OCI-LY1 (cell line): ENCODE data around the gene CAMTA1.

Experiments used
- CTCF ChIP-seq: fragments of 200-600 bp; sonication (generic), shearing (Covaris generic); IDR thresholded peaks from 2 replicates; pipeline ENCODE4 v1.5.1; 2017; ENCODE audit warnings: mild to moderate bottlenecking, antibody characterized with exemption, low read length, moderate library complexity, mixed read lengths
- EZH2 ChIP-seq: fragments of 200-600 bp; sonication (generic), shearing (Covaris generic); IDR thresholded peaks from 2 replicates; pipeline ENCODE4 v1.8.0; 2017; ENCODE audit warnings: borderline replicate concordance, mixed run types, mild to moderate bottlenecking, antibody characterized with exemption, low read length, moderate library complexity, mixed read lengths

GRCh38 chr1:7683521-7683920, 898.3 kb downstream of the CAMTA1 start:
- TF ChIP-seq CTCF (no peak), EZH2 (no peak)
